A549 (cell line): ENCODE results near the gene UCKL1. TPM values are rescaled to one million over a fixed set of nuclear protein-coding genes. Genes with fewer than 3 reads are reported as not detected.

ENCODE experiments used
- ATAC-seq, 2 experiments: fragments of 200-7000 bp in 1 of 2; fragments of >200 bp in 1 of 2; cut with Nextera tagmentation in 1 of 2; cut with Tn5 transposase in 1 of 2; 3 replicates each; pipeline versions ENCODE4 v1.8.0 to v1.9.1; 2018 to 2020; ENCODE audit warnings: mild to moderate bottlenecking in 1 of 2, moderate library complexity in 1 of 2
- CTCF ChIA-PET: fragments of 300-600 bp; sonication (Branson Sonifier 250); formaldehyde crosslinking; extraction: SDS; loops from one replicate; lab custom pipeline; 2021; ENCODE audit warnings: antibody characterized with exemption, inconsistent platforms; lab: Yijun Ruan, JAX
- POLR2A ChIA-PET: fragments of 350-600 bp; formaldehyde crosslinking; extraction: SDS; loops from one replicate; lab custom pipeline; 2021; ENCODE audit warnings: antibody characterized with exemption, inconsistent platforms; lab: Yijun Ruan, JAX
- DNase-seq, 2 experiments: peaks; one replicate each; pipeline versions ENCODE4 v3.0.0 to v3.0.0-alpha.2; 2011 to 2016; ENCODE audit warnings: low read depth in 1 of 2, low spot score in 1 of 2
- FAIRE-seq: peaks from 2 replicates; lab custom pipeline; 2011; peaks lifted over from hg19 to GRCh38; lab: Jason Lieb, UNC
- H3K27ac ChIP-seq, 2 experiments: fragments of >200 bp; sonication (Bioruptor Twin); formaldehyde crosslinking; 3 replicates each; pipeline ENCODE4 v1.5.1; 2016 to 2017
- H3K4me1 ChIP-seq: fragments of >200 bp; sonication (Bioruptor Twin); formaldehyde crosslinking; 3 replicates; pipeline ENCODE4 v1.6.1; 2016
- H3K4me2 ChIP-seq: fragments of >200 bp; sonication (Bioruptor Twin); formaldehyde crosslinking; 3 replicates; pipeline ENCODE4 v1.6.1; 2016
- H3K4me3 ChIP-seq: fragments of >200 bp; sonication (Bioruptor Twin); formaldehyde crosslinking; 3 replicates; pipeline ENCODE4 v1.5.1; 2016
- H3K9me3 ChIP-seq: fragments of >200 bp; sonication (Bioruptor Twin); formaldehyde crosslinking; 3 replicates; pipeline ENCODE4 v1.6.1; 2016
- BCL3 ChIP-seq: fragments of >200 bp; sonication (Bioruptor Twin); formaldehyde crosslinking; IDR thresholded peaks from 3 replicates; pipeline ENCODE4 v1.6.1; 2016
- CEBPB ChIP-seq, 2 experiments: fragments of >200 bp in 1 of 2; sonication (Bioruptor Twin) in 1 of 2; formaldehyde crosslinking in 1 of 2; IDR thresholded peaks; 2 replicates each; pipeline ENCODE4 v1.6.1; 2012 to 2016
- CHD2 ChIP-seq: fragments of 150-350 bp; IDR thresholded peaks from 2 replicates; pipeline ENCODE4 v1.6.1; 2014; ENCODE audit warnings: low read length; ENCODE audit not compliant: partially characterized antibody
- EHF ChIP-seq: fragments of 250-450 bp; sonication (Bioruptor Pico); IDR thresholded peaks from 2 replicates; pipeline ENCODE4 v1.5.0; 2020; ENCODE audit warnings: mild to moderate bottlenecking
- ELK1 ChIP-seq: fragments of 150-350 bp; IDR thresholded peaks from 2 replicates; pipeline ENCODE4 v1.6.1; 2014; ENCODE audit warnings: low read depth, mild to moderate bottlenecking, low read length
- EP300 ChIP-seq, 2 experiments: fragments of >200 bp; sonication (Bioruptor Twin); formaldehyde crosslinking; IDR thresholded peaks; 2 replicates in 1 of 2; 3 replicates in 1 of 2; pipeline ENCODE4 v1.6.1; 2016 to 2017
- ESRRA ChIP-seq: fragments of 150-350 bp; IDR thresholded peaks from 2 replicates; pipeline ENCODE4 v1.6.1; 2014; ENCODE audit warnings: mild to moderate bottlenecking, low read length, borderline replicate concordance
- FOSL2 ChIP-seq, 2 experiments: fragments of 450-650 bp in 1 of 2; fragments of >200 bp in 1 of 2; sonication (Bioruptor Twin) in 1 of 2; formaldehyde crosslinking; IDR thresholded peaks; 2 replicates each; pipeline versions ENCODE4 v1.5.0 to v1.6.1; 2016 to 2020; ENCODE audit warnings: mild to moderate bottlenecking in 1 of 2, moderate library complexity in 1 of 2
- HOXB13 ChIP-seq: fragments of 250-450 bp; sonication (Bioruptor Pico); IDR thresholded peaks from 2 replicates; pipeline ENCODE4 v1.5.0; 2020; ENCODE audit warnings: low read depth, mild to moderate bottlenecking, moderate library complexity
- HOXB5 ChIP-seq: fragments of 250-450 bp; sonication (Bioruptor Pico); IDR thresholded peaks from 2 replicates; pipeline ENCODE4 v1.5.0; 2020; ENCODE audit warnings: mild to moderate bottlenecking, moderate library complexity
- JUN ChIP-seq, 2 experiments: fragments of >200 bp; sonication (Bioruptor Twin); formaldehyde crosslinking; IDR thresholded peaks; 2 replicates in 1 of 2; 3 replicates in 1 of 2; pipeline ENCODE4 v1.6.1; 2016 to 2017
- MAFK ChIP-seq: fragments of 450-650 bp; IDR thresholded peaks from 2 replicates; pipeline ENCODE4 v1.6.1; 2014; ENCODE audit not compliant: partially characterized antibody
- MAZ ChIP-seq: fragments of 150-350 bp; IDR thresholded peaks from 2 replicates; pipeline ENCODE4 v1.6.1; 2014; ENCODE audit warnings: antibody characterized with exemption, low read depth, low read length, borderline replicate concordance
- NR3C1 ChIP-seq: fragments of >200 bp; sonication (Bioruptor Twin); formaldehyde crosslinking; IDR thresholded peaks from 3 replicates; pipeline ENCODE4 v1.6.1; 2017
- PHF8 ChIP-seq: fragments of 200-600 bp; sonication (generic); IDR thresholded peaks from 2 replicates; pipeline ENCODE4 v1.6.1; 2016; ENCODE audit warnings: low read depth, mild to moderate bottlenecking, antibody characterized with exemption, moderate library complexity, borderline replicate concordance
- POLR2A ChIP-seq: IDR thresholded peaks from 2 replicates; pipeline ENCODE4 v1.6.1; 2012; ENCODE audit warnings: mild to moderate bottlenecking, low read length
- RAD21 ChIP-seq, 2 experiments: fragments of >200 bp in 1 of 2; sonication (Bioruptor Twin) in 1 of 2; formaldehyde crosslinking in 1 of 2; IDR thresholded peaks in 1 of 2; conservative IDR thresholded peaks in 1 of 2; 2 replicates in 1 of 2; 3 replicates in 1 of 2; pipeline ENCODE4 v1.6.1; 2012 to 2018; ENCODE audit warnings: inconsistent platforms in 1 of 2
- RFX5 ChIP-seq: fragments of 450-650 bp; IDR thresholded peaks from 2 replicates; pipeline ENCODE4 v1.7.1; 2014; ENCODE audit warnings: antibody characterized with exemption, mild to moderate bottlenecking, moderate library complexity
- SREBF2 ChIP-seq: fragments of 450-650 bp; IDR thresholded peaks from 2 replicates; pipeline ENCODE4 v1.6.1; 2014; ENCODE audit warnings: mild to moderate bottlenecking, moderate library complexity
- TFCP2L1 ChIP-seq: fragments of 250-450 bp; sonication (Bioruptor Pico); IDR thresholded peaks from 2 replicates; pipeline ENCODE4 v1.5.0; 2021; ENCODE audit warnings: mild to moderate bottlenecking
- ZC3H11A ChIP-seq: fragments of 450-650 bp; IDR thresholded peaks from 2 replicates; pipeline ENCODE4 v1.6.1; 2014; ENCODE audit warnings: antibody characterized with exemption, mild to moderate bottlenecking
- ZFP36 ChIP-seq: fragments of 450-650 bp; IDR thresholded peaks from 2 replicates; pipeline ENCODE4 v1.6.1; 2014; ENCODE audit warnings: borderline replicate concordance; ENCODE audit not compliant: partially characterized antibody
- WGBS: methylation state at CpG from one replicate; pipeline ENCODE4 v1.1.6; 2017; ENCODE audit errors: missing lambda C conversion rate; 5-methylcytosine and 5-hydroxymethylcytosine counted together
- polyA plus RNA-seq, 4 experiments: library from polyadenylated mRNA; depleted of rRNA in 3 of 4; stranded (reverse); fragments of >200 nt; fragmentation: RNase III in 1 of 4; extraction: RNeasy Plus Mini Kit Qiagen cat#74134 plus additional on column Dnase treatment in 1 of 4; gene quantifications; 2 replicates in 3 of 4; 3 replicates in 1 of 4; pipeline ENCODE4 v1.2.3, GENCODE V29; 2011 to 2017
- TF ChIP-seq, protein P1 (sequence below): fragments of 250-450 bp; sonication (Bioruptor Pico); IDR thresholded peaks from 2 replicates; pipeline ENCODE4 v1.5.0; 2021; ENCODE audit warnings: mild to moderate bottlenecking, moderate library complexity, borderline replicate concordance
- TF ChIP-seq, protein P2 (sequence below): fragments of >200 bp; sonication (Bioruptor Twin); formaldehyde crosslinking; IDR thresholded peaks from 3 replicates; pipeline ENCODE4 v1.5.1; 2016
- TF ChIP-seq, protein P3 (sequence below): IDR thresholded peaks from 2 replicates; pipeline ENCODE4 v1.6.1; 2012; ENCODE audit warnings: low read depth, borderline replicate concordance
- TF ChIP-seq, protein P4 (sequence below): IDR thresholded peaks from 2 replicates; pipeline ENCODE4 v1.6.1; 2012

UCKL1 gene
- polyA plus RNA-seq, 2 of the 4 experiments (the other 2 are of a cell fraction) = 19.1 to 30.4 TPM

DNA sequence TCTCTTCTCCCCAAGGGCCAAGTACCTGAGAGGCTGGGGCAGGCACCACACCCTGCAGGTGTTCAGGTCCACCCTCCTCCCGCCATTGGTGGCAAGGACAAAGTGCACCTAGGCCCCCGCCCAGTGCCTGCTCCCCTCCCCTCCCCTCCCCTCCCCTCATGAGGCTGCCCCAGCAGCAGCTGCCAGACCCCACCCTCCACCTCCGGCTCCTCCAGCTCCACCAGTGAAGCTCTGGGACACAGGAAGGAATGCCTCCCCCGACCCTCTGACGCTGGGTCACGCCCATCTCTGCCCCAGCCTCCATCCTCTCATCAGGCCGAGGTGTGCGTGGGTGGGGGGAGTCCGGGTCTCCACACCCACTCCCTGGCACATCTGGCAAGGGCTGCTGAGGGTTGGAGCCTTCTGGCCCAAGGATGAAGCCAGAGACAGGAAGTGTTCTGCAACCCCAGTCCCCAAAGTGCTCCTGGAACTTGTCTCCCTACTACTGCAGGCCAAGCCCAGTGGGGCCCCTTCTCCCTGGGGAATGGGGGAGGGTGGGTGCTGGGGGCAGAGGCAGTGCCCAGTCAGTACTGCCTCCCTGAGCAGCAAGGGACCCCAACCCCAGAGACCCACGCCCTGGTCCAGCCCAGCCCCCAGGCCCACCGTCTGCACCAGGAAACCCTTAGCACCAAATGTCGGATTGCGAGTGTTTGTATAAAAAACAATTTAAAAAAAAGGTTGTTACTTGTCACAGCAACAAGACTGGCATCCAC, 1.6 kb upstream of the UCKL1 start:
- H3K9me3 ChIP-seq = no peaks in the 10 kb centered on the region
- TF ChIP-seq ESRRA (no peak), EP300 (IDR thresholded peaks at IDR 0.05) (no peak), MAFK (no peak), FOSL2 (IDR thresholded peaks at IDR 0.05) (no peak), FOSL2 (CRISPR knock-in tag; IDR thresholded peaks at IDR 0.05) (no peak), CEBPB (IDR thresholded peaks at IDR 0.05) (no peak), ZC3H11A (no peak), RAD21 (conservative IDR thresholded peaks at IDR 0.05 in 1 of 2, IDR thresholded peaks at IDR 0.05 in 1 of 2) (no peak), EHF (CRISPR knock-in tag) (no peak), CHD2 (no peak), ZFP36 (no peak)
- TF ChIP-seq, protein P1, sequence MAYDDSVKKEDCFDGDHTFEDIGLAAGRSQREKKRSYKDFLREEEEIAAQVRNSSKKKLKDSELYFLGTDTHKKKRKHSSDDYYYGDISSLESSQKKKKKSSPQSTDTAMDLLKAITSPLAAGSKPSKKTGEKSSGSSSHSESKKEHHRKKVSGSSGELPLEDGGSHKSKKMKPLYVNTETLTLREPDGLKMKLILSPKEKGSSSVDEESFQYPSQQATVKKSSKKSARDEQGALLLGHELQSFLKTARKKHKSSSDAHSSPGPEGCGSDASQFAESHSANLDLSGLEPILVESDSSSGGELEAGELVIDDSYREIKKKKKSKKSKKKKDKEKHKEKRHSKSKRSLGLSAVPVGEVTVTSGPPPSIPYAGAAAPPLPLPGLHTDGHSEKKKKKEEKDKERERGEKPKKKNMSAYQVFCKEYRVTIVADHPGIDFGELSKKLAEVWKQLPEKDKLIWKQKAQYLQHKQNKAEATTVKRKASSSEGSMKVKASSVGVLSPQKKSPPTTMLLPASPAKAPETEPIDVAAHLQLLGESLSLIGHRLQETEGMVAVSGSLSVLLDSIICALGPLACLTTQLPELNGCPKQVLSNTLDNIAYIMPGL (CRISPR knock-in tag) = no peak
- TF ChIP-seq, all 56 proteins: peak for 0
- Histone ChIP-seq H3K4me2 (peak overlapping the region; percentile 83), H3K4me3 (peak overlapping the region; percentile 70; the same call in 2 of the 3 replicates), H3K27ac (peak overlapping the region; percentile 76 to 94), H3K4me1 (peaks cover 25% of the 10 kb centered on the region)
- CTCF ChIA-PET = interaction anchor here (1.1 to 2.4 kb wide), 3 partner anchors 16 to 22 kb away, joined by 3 to 20 read pairs (median 11); no protein-coding TSS in a partner anchor
- WGBS = 69% methylated on average over 8 of the region's 13 CpGs
- peak in 1 of 2 experiments; percentile 23 for DNase-seq
- no peak for FAIRE-seq
- POLR2A ChIA-PET = interaction anchor here (0.6 to 1.1 kb wide), 5 partner anchors 14 to 420 kb away, joined by 3 to 5 read pairs (median 3); partner anchors contain the start of gene TPD52L2
- ATAC-seq = no peak

GRCh38 chr20:63957004-63957689, 931 bp upstream of the UCKL1 start:
- Histone ChIP-seq H3K27ac (peak overlapping the region; percentile 76 to 94), H3K4me1 (peaks cover 25% of the 10 kb centered on the region), H3K4me3 (peak overlapping the region; percentile 70), H3K9me3 (no peaks in the 10 kb centered on the region), H3K4me2 (peak overlapping the region; percentile 83)
- 5% methylated on average over 23 of the region's 28 CpGs for WGBS
- ATAC-seq (peak; percentile 68 to 86), DNase-seq (peak; percentile 82 to 87), FAIRE-seq (no peak)
- ChIA-PET POLR2A (interaction anchor here (0.6 to 1.1 kb wide), 5 partner anchors 14 to 419 kb away, joined by 3 to 5 read pairs (median 3); partner anchors contain the start of gene TPD52L2), CTCF (interaction anchor here (0.9 to 2.4 kb wide), 5 partner anchors 12 to 100 kb away, joined by 3 to 20 read pairs (median 3); no protein-coding TSS in a partner anchor)
- TF ChIP-seq RFX5 (no peak), HOXB5 (CRISPR knock-in tag) (no peak), PHF8 (no peak; the same call in 1 of the 2 replicates), JUN (IDR thresholded peaks at IDR 0.05) (peak in 1 of 2 experiments; percentile 52; a peak in 3 of 5 replicates), NR3C1 (no peak), TFCP2L1 (CRISPR knock-in tag) (no peak), BCL3 (peak; percentile 28; the same call in 1 of the 3 replicates), ELK1 (no peak), SREBF2 (no peak), MAFK (no peak), ESRRA (no peak), HOXB13 (CRISPR knock-in tag) (no peak), MAZ (no peak), POLR2A (peak; percentile 62)
- TF ChIP-seq, protein P2, sequence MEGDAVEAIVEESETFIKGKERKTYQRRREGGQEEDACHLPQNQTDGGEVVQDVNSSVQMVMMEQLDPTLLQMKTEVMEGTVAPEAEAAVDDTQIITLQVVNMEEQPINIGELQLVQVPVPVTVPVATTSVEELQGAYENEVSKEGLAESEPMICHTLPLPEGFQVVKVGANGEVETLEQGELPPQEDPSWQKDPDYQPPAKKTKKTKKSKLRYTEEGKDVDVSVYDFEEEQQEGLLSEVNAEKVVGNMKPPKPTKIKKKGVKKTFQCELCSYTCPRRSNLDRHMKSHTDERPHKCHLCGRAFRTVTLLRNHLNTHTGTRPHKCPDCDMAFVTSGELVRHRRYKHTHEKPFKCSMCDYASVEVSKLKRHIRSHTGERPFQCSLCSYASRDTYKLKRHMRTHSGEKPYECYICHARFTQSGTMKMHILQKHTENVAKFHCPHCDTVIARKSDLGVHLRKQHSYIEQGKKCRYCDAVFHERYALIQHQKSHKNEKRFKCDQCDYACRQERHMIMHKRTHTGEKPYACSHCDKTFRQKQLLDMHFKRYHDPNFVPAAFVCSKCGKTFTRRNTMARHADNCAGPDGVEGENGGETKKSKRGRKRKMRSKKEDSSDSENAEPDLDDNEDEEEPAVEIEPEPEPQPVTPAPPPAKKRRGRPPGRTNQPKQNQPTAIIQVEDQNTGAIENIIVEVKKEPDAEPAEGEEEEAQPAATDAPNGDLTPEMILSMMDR = no peak
- TF ChIP-seq, protein P3, sequence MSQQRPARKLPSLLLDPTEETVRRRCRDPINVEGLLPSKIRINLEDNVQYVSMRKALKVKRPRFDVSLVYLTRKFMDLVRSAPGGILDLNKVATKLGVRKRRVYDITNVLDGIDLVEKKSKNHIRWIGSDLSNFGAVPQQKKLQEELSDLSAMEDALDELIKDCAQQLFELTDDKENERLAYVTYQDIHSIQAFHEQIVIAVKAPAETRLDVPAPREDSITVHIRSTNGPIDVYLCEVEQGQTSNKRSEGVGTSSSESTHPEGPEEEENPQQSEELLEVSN = 0 out of 2 replicates have a peak, but pooled peaks have one; percentile 37
- TF ChIP-seq, protein P4, sequence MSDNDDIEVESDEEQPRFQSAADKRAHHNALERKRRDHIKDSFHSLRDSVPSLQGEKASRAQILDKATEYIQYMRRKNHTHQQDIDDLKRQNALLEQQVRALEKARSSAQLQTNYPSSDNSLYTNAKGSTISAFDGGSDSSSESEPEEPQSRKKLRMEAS = peak; percentile 54
